GM12874 (cell line): ENCODE data around the gene RBM7.

Experiments used
- CTCF ChIP-seq: IDR thresholded peaks from 2 replicates; pipeline ENCODE4 v1.5.1; 2011; ENCODE audit warnings: low read depth, mild to moderate bottlenecking, control low read depth, low read length, moderate library complexity; ENCODE audit not compliant: insufficient read depth

RBM7 gene

GRCh38 chr11:114382509-114382908 is 18.0 kb upstream of the RBM7 start:
- TF ChIP-seq CTCF = no peak

GRCh38 chr11:114384487-114384886 is 16.0 kb upstream of the RBM7 start:
- no peak for TF ChIP-seq CTCF

GRCh38 chr11:114386131-114386530 is 14.3 kb upstream of the RBM7 start:
- TF ChIP-seq CTCF = no peak

GRCh38 chr11:114386545-114386944 is 13.9 kb upstream of the RBM7 start:
- no peak for TF ChIP-seq CTCF

GRCh38 chr11:114392735-114393667 is 7.5 kb upstream of the RBM7 start:
- no peak for TF ChIP-seq CTCF

- TF ChIP-seq CTCF = no peak
Measured at GRCh38 chr11:114395736-114396135, 4.7 kb upstream of the RBM7 start.

- TF ChIP-seq CTCF = no peak
Measured at GRCh38 chr11:114396916-114397315, 3.5 kb upstream of the RBM7 start.
